Breast epithelium (tissue), 4 donors: Measurements from ENCODE around the gene GMDS. TPM values are rescaled to one million over a fixed set of nuclear protein-coding genes. Genes with fewer than 3 reads are reported as not detected.

Experiments
- DNase-seq, 2 donors: peaks; one replicate each; pipeline ENCODE4 v3.0.0-alpha.2; 2019; ENCODE audit warnings: low spot score in 2 of 2
- H3K27ac ChIP-seq, 2 donors: fragments of 200-600 bp; sonication (generic) in 1 of 2; one replicate each; pipeline ENCODE4 v1.5.1; 2016 to 2019; ENCODE audit warnings: mild to moderate bottlenecking in 1 of 2
- H3K27me3 ChIP-seq, 2 donors: fragments of 200-600 bp; sonication (generic) in 1 of 2; one replicate each; pipeline versions ENCODE4 v1.5.1 to v1.6.0; 2017 to 2019; ENCODE audit warnings: control low read depth in 1 of 2, mild to moderate bottlenecking in 1 of 2
- H3K36me3 ChIP-seq: fragments of 200-600 bp; one replicate; pipeline ENCODE4 v1.5.1; 2019
- H3K4me1 ChIP-seq, 2 donors: fragments of 200-600 bp; sonication (generic); one replicate each; pipeline ENCODE4 v1.5.1; 2016 to 2019; ENCODE audit warnings: control low read depth in 1 of 2
- H3K4me3 ChIP-seq, 3 donors: fragments of 200-600 bp; sonication (generic); 1 replicate in 2 of 3; 2 replicates in 1 of 3; pipeline ENCODE4 v1.5.1; 2016 to 2019; ENCODE audit warnings: mild to moderate bottlenecking in 3 of 3, moderate library complexity in 2 of 3
- H3K9me3 ChIP-seq, 2 donors: fragments of 200-600 bp; sonication (generic) in 1 of 2; one replicate each; pipeline ENCODE4 v1.5.1; 2016 to 2019; ENCODE audit warnings: control low read depth in 1 of 2
- CTCF ChIP-seq, 3 donors: fragments of 450-650 bp; IDR thresholded peaks; one replicate each; pipeline ENCODE4 v1.5.1; 2016 to 2017; ENCODE audit warnings: antibody characterized with exemption in 3 of 3, mild to moderate bottlenecking in 3 of 3, moderate library complexity in 3 of 3
- POLR2A ChIP-seq: fragments of 450-650 bp; IDR thresholded peaks from one replicate; pipeline ENCODE4 v1.6.1; 2016; ENCODE audit warnings: antibody characterized with exemption, mild to moderate bottlenecking, moderate library complexity
- POLR2AphosphoS5 ChIP-seq, 3 donors: sonication (generic); formaldehyde crosslinking; IDR thresholded peaks; one replicate each; pipeline ENCODE4 v1.6.1; 2017; ENCODE audit warnings: antibody characterized with exemption in 3 of 3
- intact Hi-C: fragments of 100-400 bp; cut with DNase I; formaldehyde crosslinking; loops from one replicate; pipeline ENCODE4 v1.15.1; 2023; ENCODE audit warnings: low total_unique reads
- total RNA-seq, 3 donors: library from RNA; depleted of rRNA; stranded (reverse); fragments of >200 nt; gene quantifications; one replicate each; pipeline ENCODE4 v1.1.0, GENCODE V29; 2016

GMDS gene
- total RNA-seq, 3 donors from 2014 or later = 7.5 to 29.2 (median 17.0) TPM

GRCh38 chr6:1636971-1637871 lies 608.2 kb downstream of the GMDS start:
- Histone ChIP-seq H3K27ac (no peak overlapping the region), H3K4me3 (no peak overlapping the region)

GRCh38 chr6:1636272-1636825 lies 609.1 kb downstream of the GMDS start:
- Histone ChIP-seq H3K9me3 (no peaks in the 10 kb centered on the region), H3K27me3 (no peaks in the 10 kb centered on the region), H3K4me3 (no peak overlapping the region), H3K27ac (no peak overlapping the region), H3K4me1 (no peaks in the 10 kb centered on the region), H3K36me3 (no peaks in the 10 kb centered on the region)
- no peak for TF ChIP-seq CTCF (IDR thresholded peaks at IDR 0.05)
- TF ChIP-seq POLR2A = no peak
- no peak for TF ChIP-seq POLR2AphosphoS5 (IDR thresholded peaks at IDR 0.05)
- intact Hi-C loops = no loop called here
- no peak for DNase-seq

More at GRCh38 chr6:1636971-1637871, 608.2 kb downstream of the GMDS start:
- H3K4me1 ChIP-seq = no peaks in the 10 kb centered on the region
- H3K9me3 ChIP-seq = no peaks in the 10 kb centered on the region
- DNase-seq = no peak
- no peaks in the 10 kb centered on the region for H3K36me3 ChIP-seq
- intact Hi-C loops = no loop called here
- H3K27me3 ChIP-seq = no peaks in the 10 kb centered on the region
- no peak for TF ChIP-seq CTCF (IDR thresholded peaks at IDR 0.05)
- no peak for TF ChIP-seq POLR2A
- TF ChIP-seq POLR2AphosphoS5 (IDR thresholded peaks at IDR 0.05) = no peak

GRCh38 chr6:1635305-1636010 lies 609.9 kb downstream of the GMDS start:
- TF ChIP-seq POLR2AphosphoS5 (IDR thresholded peaks at IDR 0.05) = no peak
- no peak for TF ChIP-seq CTCF (IDR thresholded peaks at IDR 0.05)
- no peak overlapping the region for H3K4me3 ChIP-seq
- intact Hi-C loops = no loop called here
- no peaks in the 10 kb centered on the region for H3K9me3 ChIP-seq
- DNase-seq = no peak
- H3K36me3 ChIP-seq = no peaks in the 10 kb centered on the region
- H3K27me3 ChIP-seq = no peaks in the 10 kb centered on the region
- H3K4me1 ChIP-seq = no peaks in the 10 kb centered on the region
- H3K27ac ChIP-seq = no peak overlapping the region

- Histone ChIP-seq H3K4me1 (no peaks in the 10 kb centered on the region), H3K9me3 (no peaks in the 10 kb centered on the region), H3K4me3 (no peak overlapping the region), H3K36me3 (no peaks in the 10 kb centered on the region), H3K27me3 (no peaks in the 10 kb centered on the region), H3K27ac (no peak overlapping the region)
- DNase-seq = no peak
- TF ChIP-seq CTCF (IDR thresholded peaks at IDR 0.05) (no peak), POLR2A (no peak), POLR2AphosphoS5 (IDR thresholded peaks at IDR 0.05) (no peak)
- intact Hi-C loops = no loop called here
These were observed 611.3 kb downstream of the GMDS start for GRCh38 chr6:1634081-1634480.
